OCI-LY3 (cell line): ENCODE measurements around the gene ANAPC4.
"Not testable (repeated sequence)": the region's sequence is repeated elsewhere in the genome, so short reads cannot be mapped to it uniquely, and the experiment has no call there.

Experiments used
- H2AFZ ChIP-seq: fragments of 200-600, 300-600 bp; shearing (Covaris generic); 2 replicates; pipeline ENCODE4 v1.6.0; 2014; ENCODE audit warnings: antibody characterized with exemption, low read depth, low read length
- H3K27ac ChIP-seq: fragments of 200-600, 300-600 bp; sonication (generic); 2 replicates; pipeline ENCODE4 v1.5.1; 2014; ENCODE audit warnings: mild to moderate bottlenecking, low read length, moderate library complexity, mixed read lengths
- H3K27me3 ChIP-seq: fragments of 200-600, 300-600 bp; sonication (generic); 2 replicates; pipeline ENCODE4 v1.6.1; 2014; ENCODE audit warnings: low read depth, low read length, mixed read lengths
- H3K36me3 ChIP-seq: fragments of 200-600, 300-600 bp; sonication (generic); replicated peaks from 2 replicates; pipeline ENCODE3; 2014; ENCODE audit warnings: low read depth, low read length, mixed read lengths
- H3K4me1 ChIP-seq: fragments of 300-600, 200-600 bp; sonication (generic); 2 replicates; pipeline ENCODE4 v1.6.1; 2014; ENCODE audit warnings: low read length, mixed read lengths
- H3K4me2 ChIP-seq: fragments of 200-600, 300-600 bp; sonication (generic); 2 replicates; pipeline ENCODE4 v1.6.1; 2014; ENCODE audit warnings: low read length, mixed read lengths
- H3K4me3 ChIP-seq: fragments of 300-600, 200-600 bp; sonication (generic); 2 replicates; pipeline ENCODE4 v1.5.1; 2014; ENCODE audit warnings: antibody characterized with exemption, mild to moderate bottlenecking, low read length, moderate library complexity
- H3K79me2 ChIP-seq: fragments of 300-600, 200-600 bp; shearing (Covaris generic); 2 replicates; pipeline ENCODE4 v1.6.1; 2014; ENCODE audit warnings: mild to moderate bottlenecking, low read length, mixed read lengths
- H3K9ac ChIP-seq: fragments of 300-600, 200-600 bp; shearing (Covaris generic); 2 replicates; pipeline ENCODE4 v1.6.0; 2014; ENCODE audit warnings: mild to moderate bottlenecking, low read length, moderate library complexity
- H3K9me3 ChIP-seq: fragments of 200-600, 300-600 bp; shearing (Covaris generic); 2 replicates; pipeline ENCODE4 v1.6.1; 2014; ENCODE audit warnings: low read length, mixed read lengths; ENCODE audit not compliant: insufficient read depth
- H4K20me1 ChIP-seq: fragments of 200-600, 300-600 bp; sonication (generic); 2 replicates; pipeline ENCODE4 v1.6.1; 2016; ENCODE audit warnings: low read length, mixed read lengths; ENCODE audit not compliant: insufficient read depth
- CTCF ChIP-seq: fragments of 200-600, 300-600 bp; sonication (generic); IDR thresholded peaks from 2 replicates; pipeline ENCODE4 v1.5.1; 2014; ENCODE audit warnings: antibody characterized with exemption, low read length, low read depth
- EZH2phosphoT487 ChIP-seq: fragments of 200-600 bp; shearing (Covaris generic); IDR thresholded peaks from 2 replicates; pipeline ENCODE4 v1.6.1; 2018; ENCODE audit warnings: antibody characterized with exemption, mixed run types, low read depth

Gene ANAPC4

GRCh38 chr4:25376754-25377571 is at the start of gene ANAPC4:
Gene ANAPC4, plus strand, starts transcription at chr4:25377263. Its CDS starts 165 bp downstream, at chr4:25377428.
- peaks cover 27% of the 10 kb centered on the region for H3K79me2 ChIP-seq
- H3K9me3 ChIP-seq, result no peaks in the 10 kb centered on the region
- H3K27ac ChIP-seq, result peak within 1 kb of the TSS; percentile 5; the same call in 1 of the 2 replicates
- H3K27me3 ChIP-seq, result no peaks in the 10 kb centered on the region
- no peaks in the 10 kb centered on the region for H3K36me3 ChIP-seq
- peak within 1 kb of the TSS; percentile 96 for H3K4me2 ChIP-seq
- peak within 1 kb of the TSS; percentile 90 for H2AFZ ChIP-seq
- H3K4me1 ChIP-seq, result peaks cover 12% of the 10 kb centered on the region
- TF ChIP-seq CTCF (no peak), EZH2phosphoT487 (no peak)
- no peaks in the 10 kb centered on the region for H4K20me1 ChIP-seq
- H3K4me3 ChIP-seq, result peak within 1 kb of the TSS; percentile 86
- H3K9ac ChIP-seq, result peak within 1 kb of the TSS; percentile 80

- H3K27ac ChIP-seq, H3K27me3 ChIP-seq, H3K9me3 ChIP-seq, H3K4me3 ChIP-seq, H3K79me2 ChIP-seq, H3K36me3 ChIP-seq, H2AFZ ChIP-seq, H3K4me1 ChIP-seq, H4K20me1 ChIP-seq, H3K9ac ChIP-seq, H3K4me2 ChIP-seq: not testable (repeated sequence)
Observed at GRCh38 chr4:25328463-25328862, 48.6 kb upstream of the ANAPC4 start.

- no peaks in the 10 kb centered on the region for H4K20me1 ChIP-seq
- no peak overlapping the region for H3K4me2 ChIP-seq
- peaks cover 6% of the 10 kb centered on the region for H3K36me3 ChIP-seq
- no peak overlapping the region for H3K9ac ChIP-seq
- H3K4me3 ChIP-seq, result no peak overlapping the region
- no peaks in the 10 kb centered on the region for H3K4me1 ChIP-seq
- peaks cover 5% of the 10 kb centered on the region; the same call in 1 of the 2 replicates for H3K79me2 ChIP-seq
- no peak overlapping the region for H2AFZ ChIP-seq
- TF ChIP-seq EZH2phosphoT487 (no peak), CTCF (no peak)
- H3K27me3 ChIP-seq, result no peaks in the 10 kb centered on the region
- H3K27ac ChIP-seq, result no peak overlapping the region
- no peaks in the 10 kb centered on the region for H3K9me3 ChIP-seq
Observed at GRCh38 chr4:25330335-25330734, 46.7 kb upstream of the ANAPC4 start.

- no peak overlapping the region for H3K9ac ChIP-seq
- H3K36me3 ChIP-seq, result peaks cover 6% of the 10 kb centered on the region
- no peak overlapping the region for H3K27ac ChIP-seq
- no peaks in the 10 kb centered on the region for H3K27me3 ChIP-seq
- H3K4me2 ChIP-seq, result peak overlapping the region; percentile 34; the same call in 1 of the 2 replicates
- peaks cover 5% of the 10 kb centered on the region; the same call in 1 of the 2 replicates for H3K79me2 ChIP-seq
- H3K4me3 ChIP-seq, result no peak overlapping the region
- H4K20me1 ChIP-seq, result no peaks in the 10 kb centered on the region
- no peak overlapping the region for H2AFZ ChIP-seq
- TF ChIP-seq CTCF, result no peak
- no peak for TF ChIP-seq EZH2phosphoT487
- no peaks in the 10 kb centered on the region for H3K4me1 ChIP-seq
- H3K9me3 ChIP-seq, result no peaks in the 10 kb centered on the region
Observed at GRCh38 chr4:25330905-25331808, 45.9 kb upstream of the ANAPC4 start.
